Suppressor macrophage (primary cell): ENCODE data around the gene SLC2A4.

Source experiments
- DNase-seq, 4 experiments: peaks; one replicate each; pipeline ENCODE4 v3.0.0-alpha.2; 2020 to 2022

SLC2A4 gene

GRCh38 chr17:7248796-7249195, 32.7 kb upstream of the SLC2A4 start:
- DNase-seq: no peak

DNA sequence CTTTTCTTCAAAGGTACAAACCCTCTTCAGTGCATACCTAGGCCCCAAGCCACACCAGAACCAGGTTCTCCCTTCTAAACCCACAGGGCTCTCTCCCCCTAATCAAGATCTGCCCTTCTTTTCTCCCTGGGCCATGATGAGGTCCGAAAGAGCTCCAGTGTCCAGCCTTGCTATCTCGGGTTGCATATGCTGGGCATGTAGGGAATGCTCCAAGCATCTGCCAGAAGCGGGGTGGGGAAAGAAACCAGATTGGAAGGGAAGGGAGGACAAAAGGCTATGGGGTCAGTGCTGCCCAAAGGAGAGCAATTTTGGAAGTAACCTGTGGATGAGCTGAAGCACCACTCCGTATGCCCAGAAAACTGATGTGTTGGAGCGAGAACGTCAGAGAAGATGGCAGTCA, 32.3 kb upstream of the SLC2A4 start:
- no peak for DNase-seq

DNA sequence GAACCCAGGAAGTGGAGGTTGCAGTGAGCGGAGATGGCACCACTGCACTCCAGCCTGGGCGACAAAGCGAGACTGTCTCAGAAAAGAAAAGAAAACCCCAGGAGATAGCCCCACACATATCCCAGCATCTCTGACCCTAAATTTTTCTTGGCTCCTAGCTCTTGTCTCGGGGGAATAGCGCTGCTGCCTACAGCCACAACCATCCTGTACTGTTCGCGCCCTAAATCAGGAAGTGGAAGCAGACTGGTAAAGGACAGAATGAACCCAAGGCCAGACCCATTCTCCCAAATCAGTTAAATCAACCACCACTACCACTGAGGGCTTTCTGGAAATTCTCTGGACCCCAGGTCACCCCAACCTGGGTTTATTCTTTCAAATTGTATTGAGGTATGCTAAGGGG, 31.7 kb upstream of the SLC2A4 start:
- DNase-seq: peak in 3 of 4 experiments; percentile 43 to 50 (median 47)

- DNase-seq: peak in 3 of 4 experiments; percentile 50 to 64 (median 64)
Measured at GRCh38 chr17:7250695-7251627, 30.6 kb upstream of the SLC2A4 start.

GRCh38 chr17:7251661-7252175, 29.8 kb upstream of the SLC2A4 start, which contains the start of gene CTDNEP1:
CTDNEP1 (minus strand) TSS chr17:7251734; CDS start chr17:7251296, 438 bp downstream.
- peak; percentile 99 to 100 (median 100) for DNase-seq

DNA sequence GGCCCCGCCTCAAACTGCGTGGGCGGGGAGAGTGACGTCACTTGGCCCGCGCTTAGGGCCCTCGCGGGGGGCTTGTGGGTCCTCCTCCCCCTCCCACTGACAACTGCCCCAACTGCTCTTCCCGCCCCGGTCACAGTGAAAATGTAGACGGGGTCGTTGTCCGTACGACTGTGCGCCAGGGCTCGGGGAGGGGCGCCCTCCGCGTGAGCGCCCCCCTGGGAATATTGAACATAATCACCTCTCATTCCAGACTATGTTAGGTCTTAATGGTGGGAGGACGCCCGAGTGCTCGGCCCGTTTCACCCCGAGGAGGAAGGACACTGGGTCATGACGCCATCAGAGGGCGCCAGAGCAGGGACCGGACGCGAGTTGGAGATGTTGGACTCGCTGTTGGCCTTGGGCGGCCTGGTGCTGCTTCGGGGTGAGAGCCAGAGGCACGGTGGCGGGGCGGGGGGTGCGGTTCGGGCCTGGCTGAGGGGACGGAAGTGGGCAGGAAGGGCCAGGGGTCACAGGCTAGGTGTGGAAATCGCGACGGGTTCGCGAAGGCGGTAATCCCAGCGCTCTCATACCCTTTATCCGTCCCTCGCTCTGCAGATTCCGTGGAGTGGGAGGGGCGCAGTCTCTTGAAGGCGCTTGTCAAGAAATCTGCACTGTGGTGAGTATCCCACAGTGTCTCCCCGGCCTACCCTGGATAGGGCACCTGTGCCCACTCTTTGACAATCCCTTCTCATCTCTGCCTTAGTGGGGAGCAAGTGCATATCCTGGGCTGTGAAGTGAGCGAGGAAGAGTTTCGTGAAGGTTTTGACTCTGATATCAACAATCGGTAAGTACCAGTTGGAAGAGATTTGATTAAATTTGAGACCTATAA, 29.1 kb upstream of the SLC2A4 start, which contains the start of gene ELP5:
Gene ELP5, plus strand, starts transcription at position 40 of the 868 bp plus-strand sequence. Its CDS starts 336 bp downstream, at position 376.
- peak; percentile 94 to 96 (median 96) for DNase-seq

DNA sequence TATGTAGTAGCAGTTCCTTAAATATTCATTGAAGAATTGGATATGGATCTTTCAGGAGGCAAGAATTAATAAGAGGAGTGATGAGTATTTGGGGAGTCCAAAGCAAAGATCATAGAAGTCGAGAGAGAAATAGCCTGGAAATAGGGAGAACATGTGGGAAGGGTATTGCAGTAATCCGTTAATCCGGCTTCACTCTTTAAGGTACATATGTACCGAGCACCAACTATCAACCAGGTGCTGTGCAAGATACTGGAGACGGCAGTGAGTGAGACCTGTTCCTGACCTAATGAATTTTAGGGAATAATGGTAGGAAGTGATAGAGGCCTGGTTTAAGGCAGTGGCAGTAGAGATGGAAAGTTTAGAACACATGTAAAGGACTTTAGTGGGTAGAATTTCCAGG, 28.4 kb upstream of the SLC2A4 start:
- DNase-seq: no peak

- DNase-seq: no peak
Measured at GRCh38 chr17:7254511-7254910, 27.0 kb upstream of the SLC2A4 start.

DNA sequence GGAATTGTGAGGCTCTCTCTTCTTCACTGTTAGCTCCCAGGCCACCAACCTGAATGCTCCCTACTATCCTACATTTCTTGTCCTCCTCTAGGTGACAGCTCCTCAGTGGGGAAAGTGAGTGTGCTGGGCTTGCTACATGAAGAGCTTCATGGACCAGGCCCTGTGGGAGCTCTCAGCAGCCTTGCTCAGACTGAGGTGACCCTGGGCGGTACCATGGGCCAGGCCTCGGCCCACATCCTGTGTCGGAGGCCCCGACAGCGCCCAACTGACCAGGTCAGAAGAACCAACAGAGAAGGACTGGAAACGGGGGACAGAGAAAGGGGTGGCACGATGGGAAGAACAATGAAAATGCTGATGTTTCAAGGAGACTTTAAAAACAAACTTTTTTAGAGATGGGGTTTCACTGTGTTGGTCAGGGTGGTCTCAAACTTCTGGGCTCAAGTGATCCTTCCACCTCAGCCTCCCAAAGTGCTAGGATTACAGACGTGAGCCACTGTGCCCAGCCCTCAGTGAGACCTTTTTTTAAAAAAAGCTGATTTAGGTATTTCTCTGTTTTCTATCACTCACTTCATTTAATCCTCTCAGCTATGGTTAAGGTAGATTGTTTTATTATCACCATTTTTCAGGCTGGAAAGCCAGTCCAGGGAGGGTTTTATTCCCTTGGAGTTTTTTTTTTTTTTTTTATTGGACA, 24.6 kb upstream of the SLC2A4 start:
- DNase-seq: no peak

- DNase-seq: peak; percentile 76 to 91 (median 88)
Measured at GRCh38 chr17:7258731-7259554, 22.6 kb upstream of the SLC2A4 start.

DNA sequence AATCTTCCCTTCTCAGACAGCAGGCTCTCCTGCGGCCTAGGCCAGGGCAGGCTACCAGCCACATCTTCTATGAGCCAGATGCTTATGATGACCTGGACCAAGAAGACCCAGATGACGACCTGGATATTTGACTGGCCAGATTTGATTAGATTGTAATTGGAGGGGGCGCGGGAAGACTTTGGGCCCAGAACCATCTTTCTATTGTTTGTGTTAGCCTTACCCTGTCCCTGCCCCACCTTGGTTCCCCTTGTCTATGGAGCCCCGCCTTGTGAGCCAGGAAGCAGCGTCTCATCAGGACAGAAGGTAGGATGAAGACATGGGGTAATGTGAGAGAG, 22.0 kb upstream of the SLC2A4 start:
- no peak for DNase-seq

DNA sequence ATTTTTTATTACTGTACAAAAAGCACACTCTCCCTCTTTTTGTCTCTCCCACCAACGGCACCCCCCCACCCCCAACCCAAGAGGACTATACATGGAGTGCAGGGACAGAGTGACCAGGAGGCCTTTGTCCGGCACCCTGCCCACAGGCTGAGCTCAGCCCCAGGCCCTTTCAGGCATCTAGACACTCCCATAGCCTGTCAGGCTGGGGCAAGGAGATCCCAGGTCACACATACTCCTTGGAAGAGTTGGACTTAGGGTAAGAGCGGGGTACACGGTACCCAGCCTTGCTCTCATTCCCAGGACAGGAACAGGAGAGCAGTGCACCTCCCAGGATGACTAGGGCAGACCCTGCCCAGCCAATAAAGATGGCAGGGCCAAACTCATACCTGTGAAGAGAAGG, 21.4 kb upstream of the SLC2A4 start:
- DNase-seq: no peak

DNA sequence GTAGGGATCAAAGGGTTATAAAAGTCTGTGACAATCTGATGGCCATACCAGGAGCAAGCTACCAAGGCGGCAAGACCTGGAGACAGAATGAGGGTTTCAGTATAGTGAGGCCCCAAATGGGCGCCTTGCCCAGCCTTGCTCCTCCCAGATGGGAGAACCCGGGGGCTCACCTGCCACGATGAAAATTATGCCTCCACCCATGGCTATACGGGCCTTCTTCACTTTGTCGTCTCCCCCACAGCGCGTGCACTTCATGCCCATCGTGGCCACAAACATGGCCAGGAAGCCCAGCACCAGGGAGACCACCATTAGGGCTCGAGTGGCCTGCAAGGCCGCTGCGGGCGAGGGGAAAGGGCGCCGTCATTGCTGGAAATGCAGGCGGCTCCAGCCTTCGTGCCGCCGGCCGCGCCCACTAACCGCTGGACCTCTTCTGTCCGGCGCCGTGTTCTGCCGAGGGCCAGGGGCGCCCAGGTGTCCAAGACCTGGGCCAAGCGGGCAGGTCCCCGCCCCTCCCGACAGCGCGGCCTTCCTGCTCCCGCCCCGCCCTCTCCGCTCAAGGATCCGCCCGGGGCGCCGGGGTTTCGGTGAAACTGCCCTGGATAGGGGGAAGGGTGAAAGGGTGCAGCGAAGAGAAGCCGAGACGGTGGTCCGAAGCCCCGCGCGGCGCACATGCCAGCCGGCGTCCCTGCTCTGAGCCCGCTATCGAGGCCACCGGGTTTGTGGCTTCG, 20.7 kb upstream of the SLC2A4 start:
- peak in 2 of 4 experiments; percentile 30 to 39 for DNase-seq

DNA sequence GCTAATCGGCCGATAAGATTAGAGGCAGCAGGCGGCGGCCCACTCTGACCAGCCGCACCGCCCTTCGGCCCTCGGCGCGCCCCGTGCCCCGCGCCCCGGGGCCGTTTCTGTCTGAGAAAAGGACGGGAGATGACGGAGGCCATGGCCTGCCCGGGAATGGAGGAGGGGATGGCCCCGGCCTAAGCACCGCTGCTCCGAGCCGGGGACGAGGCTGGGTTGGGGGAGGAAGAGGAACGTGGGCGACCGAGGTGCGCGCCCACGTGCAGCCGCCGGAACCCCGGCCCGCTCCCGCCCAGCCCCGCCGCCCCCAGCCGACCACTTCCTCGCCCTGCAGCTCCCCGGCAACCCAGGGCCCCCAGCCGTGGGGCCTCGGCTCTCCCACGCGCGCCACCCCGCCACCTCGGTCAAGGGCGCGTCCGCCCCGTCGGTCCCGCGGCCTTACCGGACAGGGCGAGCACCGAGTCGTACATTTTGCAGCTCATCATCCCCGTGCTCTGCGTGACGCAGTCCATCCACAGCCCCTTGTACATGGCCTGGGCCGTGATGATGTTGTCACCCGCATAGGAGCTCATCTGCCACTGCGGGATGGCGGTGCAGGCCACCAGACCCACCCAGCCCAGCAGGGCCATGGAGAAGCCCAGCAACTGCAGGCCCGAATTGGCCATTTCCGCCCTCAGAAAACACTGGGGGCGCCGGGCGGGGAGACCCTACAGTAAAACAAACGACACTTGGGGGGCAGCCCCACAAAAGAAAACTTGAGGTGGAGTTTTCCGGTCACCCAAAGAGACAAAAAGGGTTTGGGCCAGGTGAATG, 19.9 kb upstream of the SLC2A4 start:
- peak in 1 of 4 experiments; percentile 18 for DNase-seq

DNA sequence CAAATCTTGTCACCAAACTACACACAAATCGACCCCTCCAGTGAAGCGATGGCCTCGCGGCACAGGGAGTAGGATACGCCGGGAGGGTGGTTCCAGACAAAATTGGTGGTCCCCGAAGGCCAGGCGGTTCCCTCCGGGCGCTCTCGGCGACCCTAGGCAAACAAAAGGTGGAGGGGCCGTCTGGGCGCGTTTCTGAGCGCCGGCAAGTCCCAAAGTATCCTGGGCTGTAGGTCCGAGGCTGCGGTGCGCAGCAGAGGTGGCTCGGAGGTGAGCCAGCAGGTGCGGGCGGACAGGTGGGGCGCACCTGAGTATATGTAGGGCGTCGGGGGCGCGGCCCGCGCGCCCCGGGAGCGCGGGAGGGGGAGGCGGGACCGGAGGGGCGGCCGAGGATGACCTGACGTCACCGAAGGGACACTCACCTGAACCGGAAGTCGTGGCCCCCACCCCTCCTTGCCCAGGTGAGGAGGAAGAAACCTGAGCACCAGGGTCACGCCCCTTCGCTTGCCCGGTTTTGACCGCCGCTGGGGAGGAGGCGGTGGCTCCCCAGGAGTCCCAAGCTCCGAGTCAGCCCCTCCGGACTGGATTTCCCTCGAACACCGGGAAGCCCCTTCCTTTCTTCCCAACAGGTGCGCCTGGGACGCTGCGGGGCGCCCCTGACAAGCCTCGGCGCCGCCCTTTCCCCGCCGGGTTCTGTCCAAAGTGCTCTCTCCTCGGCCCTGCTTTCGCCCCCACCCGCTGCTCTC, 19.2 kb upstream of the SLC2A4 start, which contains the start of gene CLDN7:
Gene CLDN7, minus strand, starts transcription at position 287 of the 743 bp plus-strand sequence. CDS start 435 bp downstream, outside the sequence.
- no peak for DNase-seq

DNA sequence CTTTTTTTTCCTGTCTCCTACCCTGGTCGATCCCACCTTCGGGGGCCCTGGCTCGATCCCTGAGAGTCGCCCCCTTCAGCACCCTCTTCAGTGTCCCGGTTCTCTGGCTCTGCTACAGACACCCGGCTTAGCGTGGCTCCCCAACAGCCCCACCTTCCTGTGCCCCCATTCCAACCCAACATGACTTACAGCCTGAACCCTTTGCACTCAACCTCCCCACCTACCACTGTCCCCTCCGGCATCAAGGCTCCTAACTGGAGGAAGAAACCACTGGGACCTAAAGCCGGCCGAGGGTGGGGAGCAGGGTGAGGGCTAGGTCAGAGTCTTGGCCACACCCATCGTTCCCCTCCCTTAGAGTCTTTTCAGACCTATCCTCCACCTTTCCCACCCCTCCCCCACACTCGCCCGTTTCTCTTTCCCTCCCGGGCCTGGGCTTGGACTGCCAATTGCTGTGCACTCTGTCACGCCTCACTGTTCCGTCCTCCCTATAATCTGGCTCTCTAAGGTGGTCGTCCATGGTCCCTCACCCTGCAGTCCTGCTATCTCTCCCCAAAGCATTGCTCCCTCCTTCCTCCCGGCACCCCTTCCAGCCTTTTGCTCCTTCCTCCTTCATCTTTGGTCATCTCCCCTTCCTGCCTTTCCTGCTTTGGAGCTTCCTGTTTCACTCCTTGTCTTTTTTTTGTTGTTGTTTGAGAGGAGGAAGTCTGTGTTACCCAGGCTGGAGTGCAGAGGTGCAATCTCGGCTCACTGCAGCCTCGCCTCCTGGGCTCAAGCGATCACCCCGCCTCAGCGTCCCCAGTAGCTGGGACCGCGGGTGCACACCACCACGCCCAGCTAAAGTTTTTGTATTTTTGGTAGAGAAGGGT, 18.4 kb upstream of the SLC2A4 start:
- DNase-seq: peak in 3 of 4 experiments; percentile 55 to 60 (median 57)

DNA sequence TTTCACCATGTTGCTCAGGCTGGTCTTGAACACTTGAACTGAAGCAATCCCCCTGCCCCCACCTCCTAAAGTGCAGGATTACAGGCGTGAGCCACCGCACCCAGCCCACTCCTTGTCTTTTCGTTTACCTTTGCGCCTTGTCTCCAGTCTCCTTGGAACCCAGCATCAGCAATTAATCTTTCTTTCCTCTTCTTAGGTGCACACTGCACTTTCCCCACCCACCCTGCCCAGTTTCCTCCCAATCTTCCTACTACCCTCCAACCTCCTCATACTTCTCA, 17.8 kb upstream of the SLC2A4 start:
- DNase-seq: no peak

- DNase-seq: no peak
Measured at GRCh38 chr17:7266784-7267183, 14.7 kb upstream of the SLC2A4 start.
